Left ventricle myocardium inferior (tissue), 1 donor: ENCODE measurements around the gene DCBLD1. TPM values are rescaled to one million over a fixed set of nuclear protein-coding genes. Genes with fewer than 3 reads are reported as not detected.

Source experiments
- DNase-seq: peaks from one replicate; pipeline ENCODE4 v3.0.0-alpha.2; 2020
- H3K27ac ChIP-seq: fragments of 200-600 bp; replicated peaks from 2 replicates; pipeline ENCODE4 v1.8.0; 2021
- H3K27me3 ChIP-seq: fragments of 200-600 bp; 2 replicates; pipeline ENCODE4 v1.8.0; 2021; ENCODE audit warnings: low read depth
- H3K36me3 ChIP-seq: fragments of 200-600 bp; 2 replicates; pipeline ENCODE4 v1.8.0; 2021
- H3K4me1 ChIP-seq: fragments of 200-600 bp; 2 replicates; pipeline ENCODE4 v1.8.0; 2021
- H3K4me3 ChIP-seq: fragments of 200-600 bp; 2 replicates; pipeline ENCODE4 v1.8.0; 2021; ENCODE audit warnings: mild to moderate bottlenecking, moderate library complexity
- H3K9me3 ChIP-seq: fragments of 200-600 bp; replicated peaks from 2 replicates; pipeline ENCODE4 v1.8.0; 2021
- CTCF ChIP-seq: fragments of 200-600 bp; IDR thresholded peaks from 2 replicates; pipeline ENCODE4 v1.8.0; 2021; ENCODE audit warnings: antibody characterized with exemption, mild to moderate bottlenecking, borderline replicate concordance
- intact Hi-C: fragments of 100-400 bp; cut with micrococcal nuclease; formaldehyde crosslinking; loops from one replicate; pipeline ENCODE4 v1.11.0; 2022
- total RNA-seq: library from RNA; stranded (reverse); fragmentation: NEBNext Ultra II Directional; extraction: Animal tissue kit (Norgen Biotek cat#: 25700); gene quantifications from one replicate; pipeline ENCODE4 v1.2.1, GENCODE V29; 2021
- donor health status: DM: no; HTN: yes; CAD: no; lungs with severe emphysema.

Gene DCBLD1
- total RNA-seq, 1 donor from 2014 or later = 5.5 TPM

GRCh38 chr6:117481926-117482239, 591 bp upstream of the DCBLD1 start:
- no peak for DNase-seq
- Histone ChIP-seq H3K4me3 (peak overlapping the region; percentile 83), H3K27me3 (no peaks in the 10 kb centered on the region), H3K4me1 (peaks cover 34% of the 10 kb centered on the region), H3K27ac (peak overlapping the region; percentile 91), H3K9me3 (no peaks in the 10 kb centered on the region), H3K36me3 (no peaks in the 10 kb centered on the region)
- TF ChIP-seq CTCF = no peak
- intact Hi-C loops = no loop called here

GRCh38 chr6:117483004-117483644, 650 bp downstream of the DCBLD1 start:
- DNase-seq = peak; percentile 66
- Histone ChIP-seq H3K4me3 (peak overlapping the region; percentile 83), H3K27me3 (no peaks in the 10 kb centered on the region), H3K36me3 (no peaks in the 10 kb centered on the region), H3K4me1 (peaks cover 34% of the 10 kb centered on the region), H3K9me3 (no peaks in the 10 kb centered on the region), H3K27ac (peak overlapping the region; percentile 91)
- intact Hi-C loops = no loop called here
- no peak for TF ChIP-seq CTCF

GRCh38 chr6:117483645-117484016, 1.2 kb downstream of the DCBLD1 start:
- Histone ChIP-seq H3K4me1 (peaks cover 30% of the 10 kb centered on the region), H3K9me3 (no peaks in the 10 kb centered on the region), H3K27me3 (no peaks in the 10 kb centered on the region), H3K27ac (peak overlapping the region; percentile 91), H3K36me3 (no peaks in the 10 kb centered on the region), H3K4me3 (peak overlapping the region; percentile 83)
- no peak for TF ChIP-seq CTCF
- intact Hi-C loops = no loop called here
- DNase-seq = no peak

GRCh38 chr6:117484052-117484646, 1.7 kb downstream of the DCBLD1 start:
- Histone ChIP-seq H3K27me3 (no peaks in the 10 kb centered on the region), H3K27ac (peak overlapping the region; percentile 91), H3K4me1 (peaks cover 29% of the 10 kb centered on the region), H3K9me3 (no peaks in the 10 kb centered on the region), H3K36me3 (no peaks in the 10 kb centered on the region), H3K4me3 (peak overlapping the region; percentile 83)
- no peak for TF ChIP-seq CTCF
- DNase-seq = no peak
- intact Hi-C loops = no loop called here

GRCh38 chr6:117485433-117485832, 3.0 kb downstream of the DCBLD1 start:
- no peaks in the 10 kb centered on the region for H3K9me3 ChIP-seq
- peak overlapping the region; percentile 83 for H3K4me3 ChIP-seq
- H3K27ac ChIP-seq = peak overlapping the region; percentile 91
- intact Hi-C loops = no loop called here
- no peaks in the 10 kb centered on the region for H3K36me3 ChIP-seq
- no peaks in the 10 kb centered on the region for H3K27me3 ChIP-seq
- no peak for TF ChIP-seq CTCF
- no peak for DNase-seq
- H3K4me1 ChIP-seq = peaks cover 29% of the 10 kb centered on the region
